Measurements from ENCODE around the gene NLGN4Y. TPM values are rescaled to one million over a fixed set of nuclear protein-coding genes. Genes with fewer than 3 reads are reported as not detected.

The NLGN4Y gene
- total and polyA plus RNA-seq, 4 donors, result 2.9 to 5.3 TPM; not detected in 2

DNA sequence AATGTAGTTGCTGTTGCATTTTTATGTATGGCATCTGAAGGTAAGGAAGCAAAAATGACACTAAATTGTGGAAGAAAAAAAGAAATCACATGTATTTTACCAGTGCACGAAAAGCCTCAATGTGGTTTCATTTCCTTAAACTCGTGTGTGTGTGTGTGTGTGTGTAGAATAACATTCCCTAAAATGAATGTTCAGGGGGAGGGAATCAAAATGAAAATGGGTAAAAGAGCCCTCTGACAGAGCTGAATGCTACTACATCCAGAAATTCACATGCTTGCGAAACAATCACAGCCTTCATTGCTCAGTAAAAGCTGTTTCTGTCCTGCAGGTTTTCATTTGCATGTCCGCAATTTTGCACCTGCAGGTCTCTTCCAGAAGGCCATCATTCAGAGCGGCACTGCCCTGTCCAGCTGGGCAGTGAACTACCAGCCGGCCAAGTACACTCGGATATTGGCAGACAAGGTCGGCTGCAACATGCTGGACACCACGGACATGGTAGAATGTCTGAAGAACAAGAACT lies 305.1 kb downstream of the NLGN4Y start (continued):
- TF ChIP-seq, protein P1, sequence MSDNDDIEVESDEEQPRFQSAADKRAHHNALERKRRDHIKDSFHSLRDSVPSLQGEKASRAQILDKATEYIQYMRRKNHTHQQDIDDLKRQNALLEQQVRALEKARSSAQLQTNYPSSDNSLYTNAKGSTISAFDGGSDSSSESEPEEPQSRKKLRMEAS (IDR thresholded peaks at IDR 0.05), result no peak
- TF ChIP-seq FOXA2 (IDR thresholded peaks at IDR 0.05) (no peak), GABPA (IDR thresholded peaks at IDR 0.05 in 1 of 2, conservative IDR thresholded peaks at IDR 0.05 in 1 of 2) (no peak), NR2F2 (IDR thresholded peaks at IDR 0.05) (no peak), JUND (IDR thresholded peaks at IDR 0.05) (no peak)

DNA sequence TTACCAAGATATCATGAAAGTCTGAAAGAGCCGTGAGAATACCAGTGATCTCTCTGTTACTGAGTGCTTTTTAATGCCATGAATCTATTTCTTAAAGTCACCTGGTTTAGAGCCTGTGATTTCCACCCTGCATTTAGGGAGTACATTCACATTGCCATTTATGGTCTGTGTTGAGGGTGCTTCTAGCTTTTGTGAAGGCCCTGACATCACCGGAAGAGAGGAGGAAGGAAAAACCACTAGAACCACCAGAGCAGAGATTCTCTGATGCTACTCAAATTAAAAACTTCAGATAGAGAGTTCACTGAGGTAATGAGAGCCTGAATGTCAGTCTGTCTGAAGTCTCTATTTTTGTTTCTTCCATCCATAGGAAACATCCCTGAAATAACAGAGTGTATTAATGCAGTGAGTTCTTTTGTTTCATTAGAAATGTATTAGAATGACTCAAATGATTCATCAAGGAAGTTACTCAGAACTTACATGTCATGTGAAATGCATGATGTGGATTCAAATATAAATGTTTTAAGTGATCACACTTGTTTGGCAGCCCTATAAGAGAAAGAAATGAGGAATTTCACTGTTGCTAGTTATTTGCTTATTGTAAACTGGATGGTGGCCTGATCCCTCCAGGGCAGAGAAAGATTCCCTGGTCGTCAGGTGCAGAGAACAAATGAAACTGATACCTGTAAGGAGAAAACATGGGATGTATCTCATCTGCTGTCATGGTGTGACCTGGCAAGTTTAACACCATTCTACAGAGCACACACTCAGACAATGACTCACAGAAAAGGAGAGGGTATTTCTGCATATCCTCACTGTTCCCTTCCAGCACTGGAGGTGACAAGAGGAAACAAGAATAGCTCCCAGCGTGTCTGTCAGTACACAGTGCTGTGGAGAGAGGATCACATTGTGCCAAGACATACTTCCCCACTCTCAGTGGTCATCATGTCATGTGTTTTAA lies 310.1 kb downstream of the NLGN4Y start:
- Histone ChIP-seq H3K27me3 (ENCODE audit: control insufficient read depth in 4 of 4, insufficient read depth in 4 of 4, low read length in 3 of 4) (no peaks in the 10 kb centered on the region), H3K4me1 (ENCODE audit: control insufficient read depth in 4 of 4, insufficient read depth in 4 of 4, low read length in 3 of 4) (no peaks in the 10 kb centered on the region), H3K27ac (ENCODE audit: low read depth in 1 of 2, low read length in 2 of 2) (no peak overlapping the region), H3K4me3 (ENCODE audit: low read depth in 1 of 3, low read length in 3 of 3) (no peak overlapping the region), H3K36me3 (ENCODE audit: control insufficient read depth in 4 of 4, insufficient read depth in 3 of 4, low read depth in 1 of 4, low read length in 3 of 4) (no peaks in the 10 kb centered on the region), H3K9ac (ENCODE audit: low read depth in 1 of 2, low read length in 2 of 2) (no peak overlapping the region), H3K9me3 (ENCODE audit: control insufficient read depth in 4 of 4, low read length in 3 of 4) (no peaks in the 10 kb centered on the region)
- TF ChIP-seq RAD21 (IDR thresholded peaks at IDR 0.05) (no peak), FOXA2 (IDR thresholded peaks at IDR 0.05) (no peak), TAF1 (conservative IDR thresholded peaks at IDR 0.05) (no peak), GABPA (IDR thresholded peaks at IDR 0.05 in 1 of 2, conservative IDR thresholded peaks at IDR 0.05 in 1 of 2) (no peak), HNF4G (IDR thresholded peaks at IDR 0.05) (no peak), NR2F2 (IDR thresholded peaks at IDR 0.05) (no peak), FOXA1 (IDR thresholded peaks at IDR 0.05) (no peak), YY1 (IDR thresholded peaks at IDR 0.05) (no peak), EGR1 (IDR thresholded peaks at IDR 0.05; ENCODE audit: low read depth in 2 of 2) (no peak), SP1 (IDR thresholded peaks at IDR 0.05) (no peak), RXRA (IDR thresholded peaks at IDR 0.05) (no peak)
- TF ChIP-seq, protein P2, sequence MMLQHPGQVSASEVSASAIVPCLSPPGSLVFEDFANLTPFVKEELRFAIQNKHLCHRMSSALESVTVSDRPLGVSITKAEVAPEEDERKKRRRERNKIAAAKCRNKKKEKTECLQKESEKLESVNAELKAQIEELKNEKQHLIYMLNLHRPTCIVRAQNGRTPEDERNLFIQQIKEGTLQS (IDR thresholded peaks at IDR 0.05), result no peak
- TF ChIP-seq, protein P3, sequence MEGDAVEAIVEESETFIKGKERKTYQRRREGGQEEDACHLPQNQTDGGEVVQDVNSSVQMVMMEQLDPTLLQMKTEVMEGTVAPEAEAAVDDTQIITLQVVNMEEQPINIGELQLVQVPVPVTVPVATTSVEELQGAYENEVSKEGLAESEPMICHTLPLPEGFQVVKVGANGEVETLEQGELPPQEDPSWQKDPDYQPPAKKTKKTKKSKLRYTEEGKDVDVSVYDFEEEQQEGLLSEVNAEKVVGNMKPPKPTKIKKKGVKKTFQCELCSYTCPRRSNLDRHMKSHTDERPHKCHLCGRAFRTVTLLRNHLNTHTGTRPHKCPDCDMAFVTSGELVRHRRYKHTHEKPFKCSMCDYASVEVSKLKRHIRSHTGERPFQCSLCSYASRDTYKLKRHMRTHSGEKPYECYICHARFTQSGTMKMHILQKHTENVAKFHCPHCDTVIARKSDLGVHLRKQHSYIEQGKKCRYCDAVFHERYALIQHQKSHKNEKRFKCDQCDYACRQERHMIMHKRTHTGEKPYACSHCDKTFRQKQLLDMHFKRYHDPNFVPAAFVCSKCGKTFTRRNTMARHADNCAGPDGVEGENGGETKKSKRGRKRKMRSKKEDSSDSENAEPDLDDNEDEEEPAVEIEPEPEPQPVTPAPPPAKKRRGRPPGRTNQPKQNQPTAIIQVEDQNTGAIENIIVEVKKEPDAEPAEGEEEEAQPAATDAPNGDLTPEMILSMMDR (IDR thresholded peaks at IDR 0.05; ENCODE audit: low read depth, low read length, missing input control), result no peak
- TF ChIP-seq, protein P1 (IDR thresholded peaks at IDR 0.05), result no peak
- WGBS, result 83% methylated on average over 4 of the region's 4 CpGs
- no peak for DNase-seq (ENCODE audit: low spot score)

DNA sequence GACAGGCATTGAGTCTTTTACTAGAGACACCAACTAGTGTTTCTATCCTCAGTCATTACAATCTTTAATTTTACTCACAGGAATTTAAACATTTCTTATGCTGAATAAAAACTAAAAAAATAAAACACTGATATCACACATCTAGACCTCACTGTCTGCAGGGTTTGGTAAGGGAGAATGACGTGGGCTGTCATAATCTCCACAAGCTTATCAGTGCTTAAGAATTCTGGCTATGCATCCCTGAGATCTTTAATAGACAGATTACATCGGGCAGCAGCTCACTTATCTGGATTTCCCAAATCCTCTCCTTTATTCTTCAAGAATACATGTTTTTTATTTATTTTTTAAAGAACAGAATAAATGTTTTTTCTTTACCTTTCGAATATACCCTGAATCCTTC lies 313.1 kb downstream of the NLGN4Y start:
- WGBS, result 87% methylated on average over 3 of the region's 3 CpGs
- Histone ChIP-seq H3K36me3 (ENCODE audit: control insufficient read depth in 4 of 4, insufficient read depth in 3 of 4, low read depth in 1 of 4, low read length in 3 of 4) (no peaks in the 10 kb centered on the region), H3K4me1 (ENCODE audit: control insufficient read depth in 4 of 4, insufficient read depth in 4 of 4, low read length in 3 of 4) (no peaks in the 10 kb centered on the region), H3K27ac (ENCODE audit: low read depth in 1 of 2, low read length in 2 of 2) (no peak overlapping the region), H3K9me3 (ENCODE audit: control insufficient read depth in 4 of 4, low read length in 3 of 4) (no peaks in the 10 kb centered on the region), H3K27me3 (ENCODE audit: control insufficient read depth in 4 of 4, insufficient read depth in 4 of 4, low read length in 3 of 4) (no peaks in the 10 kb centered on the region), H3K9ac (ENCODE audit: low read depth in 1 of 2, low read length in 2 of 2) (no peak overlapping the region), H3K4me3 (ENCODE audit: low read depth in 1 of 3, low read length in 3 of 3) (no peak overlapping the region)
- TF ChIP-seq, protein P1 (IDR thresholded peaks at IDR 0.05), result no peak
- TF ChIP-seq SP1 (IDR thresholded peaks at IDR 0.05) (no peak), RXRA (IDR thresholded peaks at IDR 0.05) (no peak), FOXA2 (IDR thresholded peaks at IDR 0.05) (no peak)
- TF ChIP-seq, protein P4, sequence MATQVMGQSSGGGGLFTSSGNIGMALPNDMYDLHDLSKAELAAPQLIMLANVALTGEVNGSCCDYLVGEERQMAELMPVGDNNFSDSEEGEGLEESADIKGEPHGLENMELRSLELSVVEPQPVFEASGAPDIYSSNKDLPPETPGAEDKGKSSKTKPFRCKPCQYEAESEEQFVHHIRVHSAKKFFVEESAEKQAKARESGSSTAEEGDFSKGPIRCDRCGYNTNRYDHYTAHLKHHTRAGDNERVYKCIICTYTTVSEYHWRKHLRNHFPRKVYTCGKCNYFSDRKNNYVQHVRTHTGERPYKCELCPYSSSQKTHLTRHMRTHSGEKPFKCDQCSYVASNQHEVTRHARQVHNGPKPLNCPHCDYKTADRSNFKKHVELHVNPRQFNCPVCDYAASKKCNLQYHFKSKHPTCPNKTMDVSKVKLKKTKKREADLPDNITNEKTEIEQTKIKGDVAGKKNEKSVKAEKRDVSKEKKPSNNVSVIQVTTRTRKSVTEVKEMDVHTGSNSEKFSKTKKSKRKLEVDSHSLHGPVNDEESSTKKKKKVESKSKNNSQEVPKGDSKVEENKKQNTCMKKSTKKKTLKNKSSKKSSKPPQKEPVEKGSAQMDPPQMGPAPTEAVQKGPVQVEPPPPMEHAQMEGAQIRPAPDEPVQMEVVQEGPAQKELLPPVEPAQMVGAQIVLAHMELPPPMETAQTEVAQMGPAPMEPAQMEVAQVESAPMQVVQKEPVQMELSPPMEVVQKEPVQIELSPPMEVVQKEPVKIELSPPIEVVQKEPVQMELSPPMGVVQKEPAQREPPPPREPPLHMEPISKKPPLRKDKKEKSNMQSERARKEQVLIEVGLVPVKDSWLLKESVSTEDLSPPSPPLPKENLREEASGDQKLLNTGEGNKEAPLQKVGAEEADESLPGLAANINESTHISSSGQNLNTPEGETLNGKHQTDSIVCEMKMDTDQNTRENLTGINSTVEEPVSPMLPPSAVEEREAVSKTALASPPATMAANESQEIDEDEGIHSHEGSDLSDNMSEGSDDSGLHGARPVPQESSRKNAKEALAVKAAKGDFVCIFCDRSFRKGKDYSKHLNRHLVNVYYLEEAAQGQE (IDR thresholded peaks at IDR 0.05), result no peak
- no peak for DNase-seq (ENCODE audit: low spot score)

Measured in liver (tissue), 9 donors.